COR-L47 (cell line): Measurements from ENCODE around the gene AQP5.

Source experiments
- DNase-seq: peaks from one replicate; lab custom pipeline; 2025; lab: John Stamatoyannopoulos, UW

AQP5 gene

DNA sequence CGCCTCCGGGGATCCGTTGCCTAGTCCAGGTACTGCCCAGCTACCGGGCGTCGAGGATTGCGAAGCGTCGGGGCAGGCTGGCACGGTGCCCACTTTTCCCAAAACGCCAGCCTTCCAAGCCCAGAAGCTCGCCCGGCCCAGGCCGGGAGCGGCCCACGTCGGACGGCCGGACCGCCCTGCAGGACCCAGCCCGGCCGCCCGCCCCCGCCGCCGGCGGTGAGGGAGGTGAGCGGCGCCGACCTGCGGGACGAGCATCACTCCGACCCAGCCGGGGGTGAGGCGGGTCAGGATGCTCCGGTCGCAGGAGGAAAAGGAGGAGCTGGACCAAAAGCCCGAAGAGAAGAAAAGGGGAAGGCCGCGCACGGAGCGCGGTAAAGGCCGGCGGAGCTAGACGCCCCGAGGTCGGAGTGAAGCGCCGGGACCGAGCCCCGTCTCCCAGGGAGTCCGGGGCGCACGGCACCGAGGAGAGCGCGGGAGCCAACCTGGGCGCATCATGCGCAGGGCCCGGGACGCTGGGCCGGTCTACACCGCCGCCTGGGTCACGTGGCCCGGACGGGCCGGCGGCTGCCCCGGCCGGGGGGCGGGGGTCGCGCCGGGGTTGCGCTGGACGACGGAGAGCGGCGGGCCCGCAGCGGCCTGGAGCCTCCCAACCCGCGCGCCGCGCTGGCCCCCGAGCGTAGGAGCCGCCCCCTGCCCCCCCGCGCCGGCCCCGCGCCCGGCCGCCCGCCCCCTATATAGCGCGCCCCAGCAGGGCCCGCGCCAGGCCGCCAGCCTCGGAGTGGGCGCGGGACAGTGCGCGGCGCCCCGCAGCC is at the start of gene AQP5:
Gene AQP5 (plus strand): TSS at position 762 of the 812 bp plus-strand sequence. CDS start 146 bp downstream, outside the sequence.
- DNase-seq: no peak

DNA sequence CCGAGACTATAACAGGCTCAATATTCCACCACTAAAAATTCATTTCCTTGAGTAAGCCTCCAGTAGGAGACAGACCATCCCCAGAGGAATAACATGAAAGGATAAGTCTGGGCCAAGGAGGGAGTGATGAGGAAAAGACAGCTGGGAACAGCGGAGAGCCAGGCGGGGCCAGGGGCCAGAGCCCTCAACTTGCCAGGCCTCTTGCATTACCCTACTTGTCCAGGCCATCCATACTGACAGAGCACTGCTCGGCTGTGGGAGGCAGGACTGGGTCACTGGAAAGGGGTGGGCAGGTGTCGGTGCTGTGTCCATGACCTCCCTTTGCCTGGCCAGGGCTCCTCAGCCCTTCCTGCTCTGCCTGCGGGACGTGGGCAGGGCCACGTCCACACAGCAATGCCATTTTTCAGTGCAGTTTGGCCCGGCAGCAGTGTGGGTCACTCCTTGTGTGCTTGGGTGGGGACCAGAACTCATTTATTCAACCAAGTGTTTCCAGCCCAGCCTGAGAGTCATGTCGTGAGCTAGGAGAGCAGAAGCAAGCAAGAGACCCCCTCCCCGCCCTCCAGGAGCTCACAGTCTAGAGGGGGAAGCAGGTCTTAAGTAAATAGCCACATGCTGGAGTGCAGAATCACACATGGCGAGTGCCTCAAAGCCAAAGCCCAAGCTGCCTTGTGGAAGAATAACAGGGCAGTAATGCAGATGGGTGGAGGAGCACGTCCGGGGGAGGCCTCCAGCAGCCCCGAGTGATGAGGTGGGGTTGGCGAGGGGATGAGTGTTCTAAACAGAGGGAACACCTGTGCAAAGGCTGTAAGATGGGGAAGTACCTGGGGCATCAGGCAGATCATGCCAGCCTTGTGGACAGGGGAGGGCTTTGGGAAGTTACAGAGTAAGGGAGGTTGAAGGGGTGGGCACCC is 49.1 kb upstream of the AQP5 start:
- no peak for DNase-seq

DNA sequence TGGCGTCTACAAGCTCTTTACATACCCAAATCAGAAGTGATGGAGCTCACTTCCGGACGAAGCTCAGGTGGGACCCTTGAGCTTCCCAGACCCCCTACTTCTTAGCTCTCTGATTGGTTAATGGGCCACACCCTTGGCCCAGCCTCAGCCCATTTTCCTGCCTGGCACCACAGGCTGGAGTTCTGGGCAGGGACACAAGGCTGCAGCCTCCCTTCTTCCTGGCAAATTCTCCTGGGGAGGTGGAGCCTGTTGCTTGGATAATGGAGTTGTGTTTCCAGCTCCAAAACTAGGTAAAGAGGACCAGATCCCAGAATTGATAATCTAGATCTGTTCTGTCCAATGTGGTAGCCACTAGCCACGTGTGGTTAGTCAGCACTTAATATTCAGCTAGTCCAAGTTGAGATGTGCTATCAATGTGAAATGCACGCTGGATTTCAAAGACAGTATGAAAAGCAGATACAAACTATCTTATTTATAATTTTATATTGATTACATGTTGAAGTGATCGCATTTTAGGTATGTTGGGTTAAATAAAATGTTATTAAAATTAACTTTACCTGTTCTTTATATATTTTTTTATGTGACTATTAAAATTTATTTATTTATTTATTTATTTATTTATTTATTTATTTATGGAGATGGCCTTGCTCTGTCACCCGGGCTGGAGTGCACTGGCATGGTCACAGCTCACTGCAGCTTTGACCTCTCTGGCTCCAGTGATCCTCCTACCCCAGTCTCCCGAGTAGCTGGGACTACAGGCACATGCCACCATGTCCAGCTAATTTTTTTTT is 45.3 kb upstream of the AQP5 start:
- DNase-seq: no peak

DNA sequence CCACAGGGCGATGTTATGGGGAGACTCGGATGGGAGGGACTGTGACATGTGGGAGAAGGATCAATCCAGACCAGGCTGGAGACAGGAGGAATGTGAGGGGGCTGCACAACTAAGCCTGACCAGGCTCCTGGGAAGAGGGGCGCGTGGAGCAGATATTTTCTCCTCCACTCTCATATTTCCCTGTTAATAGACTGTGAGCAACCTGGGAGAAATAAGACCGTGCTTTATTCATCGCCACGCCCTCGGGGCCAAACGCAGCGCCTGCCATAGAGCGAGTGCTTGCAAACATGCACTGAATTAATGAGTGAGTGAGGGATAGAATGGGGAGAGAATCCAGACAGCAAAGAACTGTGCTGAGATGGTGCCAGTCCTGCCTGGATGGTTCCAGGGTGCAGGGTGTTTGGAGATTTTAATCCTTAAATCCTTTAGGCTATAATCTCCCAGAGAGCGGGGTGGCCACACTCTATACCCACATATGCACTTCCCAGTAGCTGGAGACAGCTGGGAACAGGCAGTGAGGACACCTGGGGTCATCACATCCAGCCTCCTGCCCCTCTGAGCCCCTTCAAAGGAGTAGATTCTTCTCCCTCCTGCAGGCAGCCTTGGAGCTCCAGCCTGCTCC is 44.4 kb upstream of the AQP5 start:
- no peak for DNase-seq

DNA sequence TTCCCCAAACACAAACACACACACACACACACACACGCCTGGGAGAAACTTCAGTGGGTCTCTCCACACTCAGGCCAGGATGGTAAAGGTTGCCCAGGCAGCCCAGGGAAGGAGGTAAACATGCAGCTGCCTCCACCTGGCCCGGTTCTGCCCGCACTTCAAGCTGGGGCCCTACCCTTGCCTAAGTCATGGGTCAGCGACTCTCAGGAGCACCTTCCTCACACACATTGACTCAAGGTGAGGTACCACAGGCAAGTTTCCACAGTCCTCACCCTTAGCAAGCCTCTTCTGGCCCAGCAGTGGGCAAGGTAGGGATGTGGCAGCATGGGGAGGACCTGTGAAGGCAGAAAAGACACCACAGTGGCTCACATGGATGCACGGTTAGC is 43.9 kb upstream of the AQP5 start:
- DNase-seq: no peak

DNA sequence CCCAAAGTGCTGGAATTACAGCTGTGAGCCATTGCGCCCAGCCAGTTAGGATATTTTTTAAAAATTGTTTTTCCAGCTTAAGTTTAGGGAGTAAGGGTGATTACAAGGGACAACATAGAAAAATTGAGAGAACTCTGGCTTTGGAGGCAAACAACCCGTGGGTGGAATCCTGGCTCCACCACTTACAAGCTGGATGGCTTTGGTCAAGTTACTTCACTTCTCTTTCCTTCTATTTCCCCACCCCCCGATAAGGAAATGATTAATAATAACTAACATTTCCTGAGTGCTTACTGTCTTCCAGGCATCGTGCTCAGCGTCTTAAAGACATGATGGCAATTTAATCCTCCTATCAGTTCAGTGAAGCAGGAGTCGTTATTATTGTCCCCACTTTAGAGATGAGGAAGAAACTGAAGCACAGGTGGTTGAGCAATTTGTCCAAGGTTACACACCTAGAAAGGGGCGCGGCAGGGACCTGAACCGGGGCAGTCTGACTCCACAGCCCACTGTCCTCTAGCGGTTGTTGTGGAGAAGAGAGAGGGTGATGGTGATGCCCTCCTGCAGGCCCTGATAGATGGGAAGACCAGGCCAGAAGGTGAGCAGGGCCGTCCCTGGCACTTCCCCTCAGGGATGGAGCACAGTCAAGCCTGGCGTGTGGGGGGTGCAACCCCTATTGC is 41.3 kb upstream of the AQP5 start:
- no peak for DNase-seq

DNA sequence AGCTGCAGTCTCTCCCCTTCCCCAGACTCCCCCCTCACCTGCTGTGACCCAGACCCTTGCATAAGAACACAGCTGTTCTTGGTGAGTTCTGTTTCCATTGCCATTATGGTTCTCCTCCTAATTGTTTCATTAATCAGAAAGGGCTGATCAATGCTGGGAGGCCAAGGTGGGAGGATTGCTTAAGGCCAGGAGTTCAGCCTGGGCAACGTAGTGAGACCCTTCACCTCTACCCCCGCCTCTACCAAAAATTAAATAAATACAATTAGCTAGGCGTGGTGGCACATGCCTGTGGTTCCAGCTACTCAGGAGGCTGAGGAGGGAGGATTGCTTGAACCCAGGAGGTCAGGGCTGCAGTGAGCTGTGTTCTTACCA is 40.8 kb upstream of the AQP5 start:
- DNase-seq: no peak

DNA sequence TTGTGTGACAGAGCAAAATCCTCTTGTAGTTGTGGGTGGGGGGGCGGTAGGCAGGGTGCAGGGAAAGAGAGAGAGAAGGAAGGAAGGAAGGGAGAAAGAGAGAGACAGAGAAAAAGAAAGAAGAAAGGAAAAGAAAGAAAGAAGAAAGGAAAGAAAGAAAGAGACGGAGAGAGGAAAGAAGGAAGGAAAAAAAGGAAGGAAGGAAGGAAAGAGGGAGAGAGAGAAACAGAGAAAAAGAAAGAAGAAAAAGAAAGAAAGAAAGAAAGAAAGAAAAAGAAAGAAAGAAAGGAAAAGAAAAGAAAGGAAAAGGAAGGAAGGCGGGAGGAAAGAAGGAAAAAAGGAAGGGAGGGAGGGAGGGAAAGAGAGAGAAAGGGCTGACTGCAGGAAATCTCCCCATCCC is 40.4 kb upstream of the AQP5 start:
- no peak for DNase-seq

DNA sequence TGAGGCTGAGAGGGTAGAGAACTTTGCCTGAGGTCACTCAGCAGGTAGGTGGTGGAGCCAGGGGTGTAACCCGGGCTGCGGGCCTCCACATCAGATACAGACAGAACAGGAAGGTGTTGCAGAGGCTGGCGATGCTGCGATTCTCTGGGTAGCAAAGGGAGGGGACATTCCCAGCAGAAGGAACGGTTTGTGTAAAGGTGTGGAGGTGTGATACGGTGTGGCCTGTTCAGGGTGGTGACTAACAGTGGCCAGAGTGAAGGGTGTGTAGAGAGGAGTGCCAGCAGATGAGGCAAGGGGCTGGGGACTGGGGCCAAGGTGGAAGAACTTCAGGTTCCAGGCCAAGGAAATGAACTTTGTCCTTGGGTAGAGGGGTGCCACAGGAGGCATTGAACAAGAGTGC is 39.7 kb upstream of the AQP5 start:
- no peak for DNase-seq

DNA sequence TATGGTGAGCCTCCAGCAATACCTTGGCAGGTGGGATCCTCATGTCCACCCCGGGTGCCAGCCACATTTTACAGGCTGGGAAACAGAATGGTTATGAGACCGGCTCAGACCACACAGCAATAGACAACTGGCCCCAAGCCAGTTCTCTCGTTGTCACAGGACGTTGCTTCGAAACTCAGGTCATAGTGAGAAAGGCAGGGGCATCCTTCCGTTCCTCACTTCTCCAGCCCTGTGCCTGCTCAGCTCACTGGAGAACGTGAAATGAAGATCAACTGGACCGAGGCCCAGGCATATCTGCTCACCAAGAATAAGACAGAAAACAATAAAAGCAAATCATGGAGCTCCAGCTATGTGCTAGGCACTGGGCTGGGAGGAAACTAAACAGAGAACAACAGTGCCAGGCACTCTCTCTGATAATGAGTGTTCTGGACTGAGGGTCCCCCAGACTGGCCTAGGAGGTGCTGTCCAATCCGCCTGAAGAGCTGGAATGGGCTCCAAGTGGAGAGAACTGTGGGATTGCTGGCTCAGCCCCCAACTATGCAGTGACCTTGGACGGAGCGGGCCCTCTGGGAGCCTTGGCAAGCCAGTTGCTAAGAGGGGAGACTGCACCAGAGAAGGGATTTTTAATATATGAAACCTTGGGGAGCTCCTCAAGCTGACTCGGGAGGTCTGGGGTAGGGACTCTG is 39.2 kb upstream of the AQP5 start:
- no peak for DNase-seq

DNA sequence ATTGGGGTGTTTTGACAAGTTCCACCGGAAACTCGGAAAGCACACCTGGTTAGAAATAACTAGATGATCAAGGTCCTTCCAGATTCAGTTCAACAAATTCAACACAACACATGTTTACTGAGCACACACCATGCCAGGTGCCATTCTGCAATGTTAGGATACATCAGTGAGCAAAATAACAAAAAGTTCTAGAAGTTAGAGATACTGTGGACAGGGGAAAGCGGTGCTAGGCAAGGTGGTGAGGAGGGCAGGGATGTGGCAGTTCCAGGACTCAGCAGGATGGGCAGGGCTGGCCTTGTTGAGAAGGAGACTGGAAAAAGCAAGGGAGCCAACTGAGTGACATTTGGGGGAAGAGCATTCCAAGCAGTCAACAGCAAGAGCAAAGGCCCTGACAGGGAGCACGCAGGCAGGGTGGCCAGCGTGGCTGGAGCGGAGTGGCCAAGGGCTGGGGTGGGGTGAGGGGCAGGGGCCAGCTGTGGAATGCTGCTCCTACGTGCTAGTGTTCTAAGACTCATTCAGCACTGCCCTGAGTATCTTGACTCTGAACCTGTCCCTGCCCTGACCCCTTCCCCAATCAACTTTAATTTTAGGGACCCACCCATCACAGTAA is 38.5 kb upstream of the AQP5 start:
- DNase-seq: no peak

DNA sequence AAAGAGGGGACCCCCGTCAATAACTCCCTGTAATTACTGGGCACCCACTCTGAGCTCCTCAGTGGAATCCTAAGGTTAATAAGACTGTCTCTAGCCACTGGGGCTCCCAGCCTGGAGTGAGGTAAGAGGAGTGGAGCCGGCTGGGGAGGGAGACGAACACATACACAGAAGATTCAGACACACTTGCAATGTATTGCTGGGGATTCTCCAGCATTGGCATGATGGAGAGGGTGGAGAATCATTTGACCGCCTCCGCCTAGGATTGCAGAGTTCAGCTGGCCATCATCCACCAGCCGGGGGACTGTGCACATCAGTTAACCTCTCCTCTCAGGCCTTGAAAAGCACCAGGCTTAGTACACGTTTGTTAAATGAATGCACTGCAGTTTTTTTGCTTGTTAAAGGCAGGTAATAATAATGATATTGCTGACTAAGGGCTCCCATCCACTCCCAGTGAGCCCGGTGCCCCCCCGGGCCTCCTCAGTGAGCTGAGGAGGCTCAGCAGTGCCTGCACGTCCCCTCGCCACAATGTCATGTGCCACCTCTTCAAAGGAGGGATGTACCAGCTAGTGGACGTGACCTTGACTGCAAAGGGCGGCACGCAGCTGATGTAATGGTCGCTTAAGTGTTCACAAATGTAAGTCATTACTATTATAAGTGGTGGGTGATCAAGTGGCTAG is 37.7 kb upstream of the AQP5 start:
- no peak for DNase-seq

DNA sequence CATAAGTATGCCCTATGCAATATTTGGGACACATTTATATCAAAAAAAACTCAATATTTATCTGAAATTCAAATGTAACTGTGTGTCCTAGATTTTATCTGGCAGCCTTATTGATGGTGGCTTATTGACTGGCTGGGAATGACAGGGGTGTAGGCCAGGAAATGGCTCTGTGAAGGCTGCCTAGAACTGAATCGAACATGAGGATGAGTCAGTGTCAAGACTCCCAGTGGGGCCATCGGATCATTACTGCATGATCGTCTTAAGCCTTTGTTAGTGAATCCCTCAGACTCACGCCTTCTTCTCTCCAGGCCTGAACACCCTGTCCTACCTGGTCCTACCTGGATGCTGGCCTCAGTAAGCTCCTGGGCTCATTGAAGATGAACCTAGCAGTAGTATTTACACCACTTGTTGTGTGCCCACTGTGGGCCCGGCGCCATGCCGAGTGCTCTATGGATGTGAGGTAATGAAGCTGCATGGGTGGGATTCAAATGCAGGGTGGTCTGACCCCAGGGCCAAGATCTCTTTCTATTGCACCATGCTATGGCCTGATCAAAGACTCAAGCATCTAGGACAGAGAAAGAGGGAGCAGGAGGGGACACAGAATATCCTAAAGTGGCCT is 36.9 kb upstream of the AQP5 start:
- DNase-seq: no peak

DNA sequence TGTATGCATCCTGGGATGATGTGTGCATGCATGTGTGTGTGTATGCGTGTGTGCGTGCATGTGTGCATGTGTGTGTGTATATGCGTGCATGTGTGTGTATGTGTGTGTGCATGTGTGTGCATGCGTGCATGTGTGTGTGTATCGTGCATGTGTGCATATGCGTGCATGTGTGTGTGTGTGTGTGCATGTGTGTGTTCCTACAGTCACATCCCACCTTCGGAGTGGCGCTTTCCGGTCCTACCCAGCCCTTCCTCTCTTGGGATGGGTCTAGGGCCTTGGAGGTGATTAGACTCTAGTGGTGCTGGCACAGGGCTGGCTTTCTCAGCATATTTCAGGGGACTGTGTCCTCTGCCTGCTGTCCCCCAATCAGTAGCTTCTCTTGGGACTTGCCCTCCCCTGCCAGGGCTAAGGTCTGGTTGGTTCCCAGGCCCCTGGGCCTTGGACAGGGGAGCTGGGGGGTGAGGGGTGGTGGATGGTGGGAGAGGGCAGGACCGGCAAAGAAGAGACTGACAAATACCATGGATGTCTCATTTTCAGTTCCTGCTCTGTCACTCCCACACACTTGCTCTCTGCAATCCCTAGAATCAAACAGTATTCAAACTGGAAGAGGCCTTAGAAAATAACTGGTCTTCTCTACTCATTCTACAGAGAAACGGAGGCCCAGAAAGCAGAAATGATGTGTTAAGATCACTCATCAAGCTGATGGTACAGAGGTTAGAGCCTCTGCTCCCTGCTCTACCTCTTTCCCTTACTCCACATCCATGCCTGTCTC is 36.1 kb upstream of the AQP5 start:
- no peak for DNase-seq

DNA sequence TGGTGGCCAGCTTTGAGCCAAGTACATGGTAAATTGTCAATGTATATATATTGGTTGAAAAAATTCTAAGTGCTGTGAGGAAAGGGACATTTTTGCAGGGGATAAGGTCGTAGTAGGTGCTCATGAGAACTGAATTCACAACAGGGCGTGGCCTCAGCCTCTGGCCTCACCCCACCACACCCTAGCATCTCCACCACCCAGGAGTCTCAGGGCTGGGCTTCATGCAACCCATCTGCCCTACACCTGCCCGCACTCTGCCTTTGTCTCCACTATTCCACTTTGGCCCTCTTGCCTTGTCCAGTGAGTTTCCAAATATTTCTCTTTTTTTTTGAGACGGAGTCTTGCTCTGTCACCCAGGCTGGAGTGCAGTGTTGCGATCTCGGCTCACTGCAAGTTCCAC is 33.2 kb upstream of the AQP5 start:
- DNase-seq: no peak

DNA sequence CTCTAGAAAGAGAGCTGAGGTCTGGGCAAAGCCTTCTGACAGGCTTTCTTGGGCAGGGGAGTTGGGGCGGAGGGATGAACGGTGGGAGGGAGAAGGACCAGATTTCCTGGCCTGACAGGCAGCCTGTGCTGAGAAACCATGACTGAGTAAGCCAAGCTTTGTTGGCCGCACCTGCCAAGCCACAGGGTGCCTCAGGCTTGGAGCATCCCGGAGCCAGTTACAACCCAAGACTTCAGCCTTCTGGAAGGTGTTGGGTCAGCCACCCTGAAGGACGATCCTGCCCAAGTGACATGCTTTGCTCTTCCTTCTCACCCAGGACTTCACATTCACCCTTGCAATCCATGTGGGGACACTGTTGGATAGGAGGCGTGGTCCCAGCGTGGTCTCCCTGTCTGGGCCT is 32.1 kb upstream of the AQP5 start:
- DNase-seq: no peak

DNA sequence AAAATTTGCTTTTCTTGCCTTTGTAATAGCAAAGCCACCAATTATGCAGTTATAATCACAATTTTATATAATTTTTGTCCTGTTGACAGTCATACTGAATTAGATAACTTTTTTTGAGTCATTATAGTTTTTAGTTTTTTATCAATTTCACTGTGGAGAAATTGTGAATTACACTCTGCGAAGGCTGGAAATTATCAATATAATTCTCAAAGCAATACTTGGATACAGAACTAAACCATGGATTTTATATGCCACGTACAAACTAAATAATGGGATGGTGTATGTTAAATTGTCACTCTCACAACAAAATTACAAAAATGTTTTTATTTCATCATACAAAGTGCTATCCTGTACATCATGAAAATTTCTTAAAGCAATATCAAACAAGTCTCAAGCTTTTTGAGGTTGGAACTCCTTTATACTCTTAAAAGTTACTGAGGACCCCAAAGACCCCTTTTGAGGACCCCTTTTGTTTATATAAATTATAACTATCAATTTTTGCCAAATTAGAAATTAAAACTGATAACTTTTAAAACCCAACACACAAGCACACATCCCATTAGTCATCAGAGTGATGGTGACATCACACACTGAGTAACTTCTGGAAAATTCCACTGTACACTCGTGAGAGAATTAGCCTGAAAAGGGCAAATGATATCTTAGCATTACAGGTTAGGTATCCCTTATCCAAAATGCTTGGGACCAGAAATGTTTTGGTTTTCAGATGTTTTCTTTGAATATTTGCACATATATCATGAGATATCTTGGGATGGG is 31.0 kb upstream of the AQP5 start:
- DNase-seq: no peak

DNA sequence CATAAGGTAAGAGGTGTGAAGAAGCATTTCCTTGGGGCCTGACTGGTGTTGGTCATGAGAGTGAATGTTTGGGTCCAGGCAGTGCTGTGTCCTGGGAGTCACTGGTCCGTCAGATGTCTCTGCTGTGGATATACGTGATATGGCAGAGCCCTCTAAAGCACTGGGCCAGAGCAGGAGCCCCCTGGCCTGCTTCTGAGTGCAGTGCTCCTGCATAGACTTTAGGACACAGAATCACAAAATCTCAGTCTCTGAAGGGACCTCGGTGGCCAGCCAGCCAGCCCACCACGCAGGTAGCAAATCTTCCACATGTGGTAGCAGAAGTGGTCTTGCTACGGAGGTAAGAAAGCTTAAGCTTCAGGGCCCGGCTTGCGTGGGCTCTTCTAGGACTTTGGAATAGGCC is 29.6 kb upstream of the AQP5 start:
- no peak for DNase-seq
